Lower leg skin (tissue), 3 donors: ENCODE results near the gene ABCA3.

Experiments
- CTCF ChIP-seq, 3 donors: fragments of 450-650 bp; IDR thresholded peaks; one replicate each; pipeline ENCODE4 v1.5.1; 2016; ENCODE audit warnings: antibody characterized with exemption in 3 of 3, mild to moderate bottlenecking in 3 of 3, moderate library complexity in 2 of 3
- POLR2A ChIP-seq, 2 donors: fragments of 450-650 bp; IDR thresholded peaks; one replicate each; pipeline ENCODE4 v1.6.1; 2016 to 2017; ENCODE audit warnings: antibody characterized with exemption in 2 of 2, mild to moderate bottlenecking in 1 of 2, moderate library complexity in 1 of 2

DNA sequence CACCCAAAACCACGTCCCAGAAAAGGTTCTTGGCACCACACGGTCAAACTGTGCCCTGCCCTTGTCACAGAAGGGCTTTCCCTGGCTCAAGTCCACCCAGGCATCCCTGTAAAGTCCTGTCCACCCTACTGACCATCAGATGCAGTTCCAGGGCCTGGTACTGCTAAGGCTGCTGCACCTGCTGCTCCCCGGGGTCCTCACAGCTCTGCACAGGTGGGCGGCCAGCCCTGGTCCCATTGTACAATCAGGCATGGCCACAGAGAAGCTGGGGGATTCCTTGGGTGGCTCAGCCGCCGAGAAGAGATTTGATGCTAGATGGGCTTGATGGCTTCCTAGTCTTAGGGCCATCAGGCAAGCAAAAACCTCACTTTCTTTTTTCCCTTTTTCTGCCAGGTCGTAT lies 15.3 kb downstream of the ABCA3 start:
- TF ChIP-seq CTCF (IDR thresholded peaks at IDR 0.05) (no peak), POLR2A (IDR thresholded peaks at IDR 0.05) (no peak)
